ENCODE data around the gene CCDC192.
"Not testable (repeated sequence)": the region's sequence is repeated elsewhere in the genome, so short reads cannot be mapped to it uniquely, and the experiment has no call there.

CCDC192 gene

GRCh38 chr5:127769386-127769785 is 66.2 kb downstream of the CCDC192 start:
- DNase-seq, result no peak

- DNase-seq, result no peak
Measured at GRCh38 chr5:127770272-127770671, 67.1 kb downstream of the CCDC192 start.

- DNase-seq, result no peak
Measured at GRCh38 chr5:127772531-127772930, 69.3 kb downstream of the CCDC192 start.

GRCh38 chr5:127774221-127774620 is 71.0 kb downstream of the CCDC192 start:
- no peak for DNase-seq

DNA sequence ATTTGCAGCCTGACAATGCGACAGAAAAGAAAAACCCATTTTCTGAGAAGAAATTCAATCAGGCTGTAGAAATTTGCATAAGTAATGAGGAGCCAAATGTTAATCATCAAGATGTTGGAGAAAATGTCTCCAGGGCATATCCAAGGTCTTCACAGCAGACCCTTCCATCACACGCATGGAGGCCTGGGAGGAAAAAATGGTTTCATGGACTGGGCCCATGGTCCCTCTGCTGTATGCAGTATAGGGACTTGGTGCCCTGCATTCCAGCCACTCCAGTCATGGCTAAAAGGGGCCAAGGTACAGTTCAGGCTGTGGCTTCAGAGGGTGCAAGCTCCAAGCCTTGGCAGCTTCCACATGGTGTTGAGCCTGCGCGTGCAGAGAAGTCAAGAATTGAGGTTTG is 73.3 kb downstream of the CCDC192 start:
- no peak for DNase-seq

DNA sequence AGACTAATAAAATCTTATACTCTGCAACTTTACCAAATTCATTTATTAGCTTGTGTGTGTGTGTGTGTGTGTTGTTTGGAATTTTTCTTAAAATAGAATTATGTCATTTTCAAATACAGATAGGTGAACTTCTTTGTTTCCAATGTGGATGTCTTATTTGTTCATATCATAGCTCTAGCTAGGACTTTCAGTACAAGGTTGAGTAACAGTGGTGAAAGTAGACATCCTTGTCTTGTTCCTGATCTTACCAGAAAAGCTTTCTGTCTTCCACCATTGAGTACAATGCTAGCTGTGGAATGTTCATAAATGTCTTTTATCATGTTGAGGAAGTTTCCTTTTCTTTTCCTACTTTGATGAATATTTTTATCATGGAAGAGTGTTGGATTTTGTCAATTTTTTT is 74.8 kb downstream of the CCDC192 start:
- no peak for DNase-seq

DNA sequence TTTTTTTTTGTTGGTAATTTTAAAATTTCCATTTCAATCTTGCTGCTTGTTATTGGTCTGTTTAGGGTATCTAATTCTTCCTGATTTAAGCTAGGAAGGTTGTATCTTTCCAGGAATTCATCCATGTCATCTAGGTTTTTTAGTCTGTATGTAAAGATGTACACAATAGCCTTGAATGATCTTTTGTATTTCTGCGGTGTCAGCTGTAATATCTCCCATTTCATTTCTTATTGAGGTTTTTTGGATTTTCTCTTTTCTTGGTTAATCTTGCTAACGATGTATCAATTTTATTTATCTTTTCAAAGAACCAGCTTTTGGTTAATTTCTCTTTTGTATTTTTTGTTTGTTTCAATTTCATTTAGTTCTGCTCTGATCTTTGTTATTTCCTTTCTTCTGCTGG is 79.3 kb downstream of the CCDC192 start:
- not testable (repeated sequence) for DNase-seq

- peak; percentile 17 to 30 for DNase-seq
Measured at GRCh38 chr5:127785098-127785927, 82.1 kb downstream of the CCDC192 start.

GRCh38 chr5:127791439-127791838 is 88.2 kb downstream of the CCDC192 start:
- DNase-seq, result no peak

DNA sequence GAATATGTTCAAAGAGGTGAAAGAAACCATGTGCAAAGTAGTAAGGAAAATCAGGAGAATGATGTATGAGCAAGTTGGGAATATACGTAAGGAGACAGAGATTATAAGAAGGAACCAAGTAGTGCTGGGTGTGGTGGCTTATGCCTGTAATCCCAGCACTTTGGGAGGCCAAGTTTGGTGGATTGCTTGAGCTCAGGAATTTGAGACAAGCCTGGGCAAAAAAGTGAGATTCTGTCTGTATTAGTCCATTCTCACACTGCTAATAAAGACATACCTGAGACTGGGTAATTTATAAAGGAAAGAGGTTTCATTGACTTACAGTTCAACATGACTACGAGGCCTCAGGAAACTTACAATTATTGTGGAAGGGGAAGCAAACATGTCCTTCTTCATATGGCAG is 88.7 kb downstream of the CCDC192 start:
- DNase-seq, result not testable (repeated sequence)

GRCh38 chr5:127793052-127793451 is 89.9 kb downstream of the CCDC192 start:
- DNase-seq, result no peak

DNA sequence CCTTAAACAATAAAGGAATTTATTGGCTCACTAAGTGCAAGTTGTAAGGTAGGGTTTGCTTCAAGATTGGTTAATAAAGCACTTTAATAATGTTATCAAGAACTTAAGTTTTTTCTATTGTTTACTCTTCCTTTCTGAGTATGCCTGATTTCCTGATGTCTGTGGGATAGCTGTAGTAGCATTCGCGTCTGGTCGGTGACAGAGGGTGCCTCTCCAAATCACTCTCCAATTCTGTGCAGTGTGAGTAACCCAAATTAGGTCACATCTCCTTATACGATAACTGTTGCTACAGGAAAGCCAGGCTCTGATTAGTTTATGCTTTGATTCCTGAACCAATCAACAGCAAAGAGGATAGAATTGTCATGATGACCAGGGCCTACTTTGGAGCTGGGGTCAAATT is 90.7 kb downstream of the CCDC192 start:
- DNase-seq, result no peak

DNA sequence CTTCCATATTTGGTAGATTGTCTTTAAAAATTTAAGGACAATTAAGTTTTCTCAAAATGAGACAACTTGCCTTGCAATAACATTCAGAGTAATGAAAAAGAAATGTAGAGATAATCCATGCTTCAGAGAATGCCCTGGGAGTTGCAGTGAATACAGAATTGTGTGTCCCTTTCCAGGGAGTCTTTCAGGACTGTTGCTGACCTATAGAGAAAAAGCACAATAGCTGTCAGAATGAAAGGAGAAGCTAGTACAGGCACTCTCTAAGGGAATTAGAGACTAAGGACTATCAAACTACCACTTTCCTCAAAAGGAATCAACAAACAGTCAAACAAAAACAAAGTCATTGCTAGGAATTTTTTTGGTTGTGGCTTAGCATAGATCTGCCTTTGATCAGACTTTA is 93.0 kb downstream of the CCDC192 start:
- DNase-seq, result no peak

GRCh38 chr5:127799293-127799905 is 96.2 kb downstream of the CCDC192 start:
- DNase-seq, result no peak

GRCh38 chr5:127801751-127802476 is 98.7 kb downstream of the CCDC192 start:
- no peak for DNase-seq

DNA sequence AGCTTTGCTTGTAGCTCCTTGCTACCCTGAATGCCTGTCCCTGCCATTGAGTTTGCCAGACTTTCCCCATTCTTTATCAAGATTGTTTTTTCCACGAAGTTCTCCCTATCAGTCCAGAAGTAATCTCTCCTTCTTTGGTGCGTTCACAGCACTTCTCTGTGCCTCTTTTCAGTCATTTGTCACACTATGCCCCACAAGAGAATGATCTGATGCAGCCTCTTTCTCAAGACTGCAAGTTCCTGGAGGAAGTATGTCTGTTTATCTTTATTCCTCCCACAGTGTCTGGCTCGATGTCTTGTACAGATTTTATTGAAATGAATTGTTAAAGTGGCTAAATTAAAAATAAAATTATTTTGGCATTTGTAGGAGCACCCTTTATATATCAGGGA is 99.3 kb downstream of the CCDC192 start:
- DNase-seq, result no peak

- no peak for DNase-seq
Measured at GRCh38 chr5:127804886-127805426, 101.8 kb downstream of the CCDC192 start.

- no peak for DNase-seq
Measured at GRCh38 chr5:127805448-127805847, 102.3 kb downstream of the CCDC192 start.

DNA sequence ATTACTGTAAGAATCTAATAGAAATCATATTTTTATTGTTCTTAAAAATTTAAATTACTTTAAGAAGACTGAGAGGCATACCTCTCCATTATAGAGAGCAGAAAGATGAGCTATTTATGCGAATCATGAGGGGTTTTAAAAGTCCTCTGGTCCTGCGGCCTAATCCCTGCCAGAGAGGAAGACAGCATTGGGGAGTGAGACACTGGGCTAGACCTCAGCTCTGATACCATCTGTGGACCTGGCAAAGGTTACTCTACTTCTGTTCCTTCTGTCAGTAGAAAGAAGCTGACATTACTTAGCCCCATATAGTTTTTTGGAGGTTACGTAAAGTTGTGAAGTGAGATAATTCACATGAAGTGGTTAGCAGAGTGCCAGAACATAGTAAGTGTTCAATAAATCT is 103.6 kb downstream of the CCDC192 start:
- DNase-seq, result no peak

- no peak for DNase-seq
Measured at GRCh38 chr5:127809533-127809932, 106.3 kb downstream of the CCDC192 start.

DNA sequence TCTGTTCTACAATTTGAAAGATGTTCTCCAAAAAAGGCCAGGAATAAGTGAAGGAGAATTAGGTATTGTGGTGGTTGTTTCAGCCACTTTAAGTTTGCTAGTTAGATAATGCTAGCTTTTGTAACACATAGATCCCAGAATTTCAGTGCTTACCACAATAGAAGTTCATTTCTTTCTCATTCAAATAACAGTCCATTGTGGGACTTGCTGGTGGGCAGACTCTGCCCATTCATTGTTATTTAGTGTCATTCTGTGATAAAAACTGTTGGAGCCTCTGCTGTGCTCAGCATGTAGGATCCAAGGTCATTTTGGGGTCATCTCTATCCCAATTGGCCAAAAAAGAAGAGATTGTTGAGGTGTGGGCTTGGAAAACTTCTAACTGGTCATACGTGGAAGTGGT is 106.8 kb downstream of the CCDC192 start:
- DNase-seq, result no peak

GRCh38 chr5:127810707-127811490 is 107.7 kb downstream of the CCDC192 start:
- DNase-seq, result no peak

GRCh38 chr5:127812570-127812969 is 109.4 kb downstream of the CCDC192 start:
- DNase-seq, result no peak

All from CD4-positive, alpha-beta T cell treated with Interleukin-1 beta for 1 hour (primary cell).